Midbrain (tissue), 1 donor: ENCODE data around the gene RAB6A.
"Not testable (repeated sequence)": the region's sequence is repeated elsewhere in the genome, so short reads cannot be mapped to it uniquely, and the experiment has no call there.

Experiments
- DNase-seq: peaks from one replicate; lab custom pipeline; 2025; lab: John Stamatoyannopoulos, UW

Gene RAB6A

DNA sequence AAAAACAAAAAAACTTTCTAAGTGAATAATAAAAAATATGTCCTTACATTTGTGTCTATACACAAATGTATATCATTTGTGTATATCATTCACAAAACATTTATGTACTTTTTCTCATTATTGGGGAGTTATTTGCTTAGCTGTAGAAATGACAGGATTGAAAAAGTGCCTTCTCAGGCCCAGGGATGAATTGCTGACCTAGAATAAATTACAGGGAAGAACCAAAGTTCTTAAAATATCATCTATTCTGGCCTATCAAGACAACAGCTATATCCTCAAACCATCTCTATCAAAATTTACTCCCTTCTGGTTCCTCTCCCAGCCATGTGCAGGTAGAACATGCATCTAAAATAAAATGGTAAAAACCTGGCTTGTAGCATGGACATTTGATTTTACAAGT is 1.9 kb upstream of the RAB6A start:
- DNase-seq: no peak

DNA sequence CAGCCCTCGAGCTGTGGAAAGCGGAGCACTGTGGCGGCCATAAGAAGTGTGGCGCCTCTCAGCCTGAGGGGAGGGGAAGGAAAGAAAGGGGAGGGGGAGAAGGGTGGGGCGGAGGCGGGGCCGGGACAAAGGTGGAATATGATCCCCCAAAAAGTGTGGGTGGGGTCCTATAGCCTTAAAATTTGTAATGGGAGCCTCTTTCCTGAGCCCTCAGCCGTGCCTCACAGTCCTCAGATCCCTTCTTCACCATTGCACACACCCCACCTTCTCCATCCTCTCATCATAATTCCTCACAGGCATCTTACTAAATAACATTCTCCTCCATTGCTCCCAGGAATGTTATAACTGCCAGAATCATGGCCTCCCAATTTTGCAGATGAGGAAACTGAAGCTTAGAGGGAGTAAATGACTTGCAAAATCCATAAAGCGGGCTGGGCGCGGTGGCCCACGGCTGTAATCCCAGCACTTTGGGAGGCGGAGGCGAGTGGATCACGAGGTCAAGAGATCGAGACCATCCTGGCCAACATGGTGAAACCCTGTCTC is 600 bp upstream of the RAB6A start:
- DNase-seq: no peak

- peak; percentile 21 for DNase-seq
Measured at GRCh38 chr11:73760135-73760678, 667 bp downstream of the RAB6A start.

DNA sequence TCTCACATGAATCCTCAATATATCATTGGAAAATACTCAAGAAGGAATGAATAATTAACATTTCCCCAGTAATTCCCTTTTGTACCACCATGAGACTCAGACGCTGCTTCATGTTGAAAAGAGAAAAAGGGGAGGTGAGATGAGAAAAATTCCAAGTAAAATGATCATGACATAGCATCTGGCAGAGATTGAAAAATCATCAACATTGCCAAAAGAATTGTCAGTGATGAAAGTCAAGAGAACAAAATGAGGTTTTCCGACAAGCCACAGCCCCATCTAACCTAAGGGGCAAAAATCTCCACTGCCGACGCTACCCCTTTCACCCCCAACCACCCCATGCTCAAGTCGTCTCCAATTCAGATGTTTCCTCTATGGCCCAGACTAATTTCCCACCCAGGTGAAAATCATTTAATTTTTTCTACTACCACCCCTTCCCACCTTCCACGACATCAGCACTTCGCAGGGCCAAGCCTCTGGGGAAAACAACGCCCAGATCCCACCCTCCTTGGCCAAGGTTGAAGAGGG is 1.2 kb downstream of the RAB6A start:
- peak; percentile 25 for DNase-seq

DNA sequence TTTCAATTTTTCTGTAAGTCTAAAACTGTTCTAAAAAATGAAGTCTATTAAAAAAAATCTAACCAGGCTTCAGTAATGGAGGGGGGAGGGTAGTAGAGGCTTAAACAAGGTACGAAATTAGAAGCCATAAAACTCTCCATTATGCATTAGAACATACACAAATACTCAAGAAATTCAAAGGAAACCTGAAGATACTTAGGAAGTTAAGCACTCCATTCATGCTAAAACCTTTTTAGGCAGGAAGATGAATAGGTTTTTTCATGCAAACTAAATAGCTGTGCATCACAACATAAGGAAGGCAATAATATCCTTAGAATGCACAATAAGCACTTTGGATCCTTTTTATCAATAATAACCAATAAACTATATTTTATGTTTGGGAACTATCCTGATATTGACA is 2.4 kb downstream of the RAB6A start:
- no peak for DNase-seq

- DNase-seq: no peak
Measured at GRCh38 chr11:73757598-73757997, 3.3 kb downstream of the RAB6A start.

DNA sequence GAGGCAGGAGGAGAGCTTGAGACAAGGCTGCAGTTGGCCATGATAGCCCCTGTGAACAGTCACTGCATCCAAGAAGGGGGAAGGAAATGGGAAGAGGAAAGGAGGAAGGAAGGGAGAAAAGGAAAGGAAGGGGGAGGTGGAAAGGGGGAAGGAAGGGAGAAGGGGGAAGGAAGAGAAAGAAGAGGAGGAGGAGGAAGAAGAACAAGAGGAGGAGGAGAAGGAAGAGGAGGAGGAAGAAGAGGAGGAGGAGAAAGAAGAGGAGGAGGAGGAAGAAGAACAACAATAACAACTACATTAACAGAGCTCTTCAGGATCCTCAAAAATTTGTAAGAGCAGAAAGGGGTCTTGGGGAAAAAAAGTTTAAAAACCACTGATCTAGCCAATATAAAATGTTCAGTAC is 5.2 kb downstream of the RAB6A start:
- no peak for DNase-seq

DNA sequence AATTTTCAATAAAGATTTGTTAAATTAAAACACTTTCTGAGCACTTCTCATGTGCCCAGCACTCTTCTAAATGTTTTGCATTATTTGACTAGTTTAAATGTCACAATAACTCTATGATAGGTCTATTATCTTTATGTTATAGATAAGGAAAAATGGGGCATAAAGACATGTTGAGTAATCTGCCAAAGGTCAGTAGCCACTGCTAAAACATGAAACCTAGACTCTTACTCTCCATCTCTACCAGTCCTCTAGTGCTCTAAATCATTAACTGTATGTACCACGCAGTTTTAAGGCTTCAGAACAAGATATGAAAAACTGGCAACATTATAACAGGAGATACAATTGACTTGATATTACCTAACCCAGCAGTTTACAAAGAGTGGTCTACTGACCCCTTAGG is 6.9 kb downstream of the RAB6A start:
- no peak for DNase-seq

GRCh38 chr11:73752903-73753302 is 8.0 kb downstream of the RAB6A start:
- no peak for DNase-seq

DNA sequence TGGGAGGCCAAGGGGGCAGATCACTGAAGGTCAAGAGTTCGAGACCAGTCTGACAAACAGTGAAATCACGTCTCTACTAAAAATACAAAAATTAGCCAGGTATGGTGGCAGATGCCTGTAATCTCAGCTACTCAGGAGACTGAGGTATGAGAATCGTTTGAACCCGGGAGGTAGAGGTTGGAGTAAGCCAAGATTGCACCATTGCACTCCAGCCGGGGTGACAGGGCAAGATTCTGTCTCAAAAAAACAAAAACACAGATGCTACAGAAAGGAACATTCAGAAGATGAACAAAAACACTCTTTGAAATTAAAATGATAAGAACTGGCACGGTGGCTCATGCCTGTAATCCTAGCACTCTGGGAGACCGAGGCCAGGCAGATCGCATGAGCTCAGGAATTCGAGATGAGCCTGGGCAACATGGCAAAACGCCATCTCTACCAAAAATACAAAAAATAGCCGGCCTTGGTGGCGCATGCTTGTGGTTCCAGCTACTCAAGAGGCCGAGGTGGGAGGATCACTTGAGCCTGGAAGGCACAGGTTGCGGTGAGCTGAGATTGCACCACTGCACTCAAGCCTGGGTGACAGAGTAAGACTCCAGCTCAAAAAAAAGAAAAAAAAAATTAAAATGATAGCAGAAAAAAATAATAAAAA is 8.5 kb downstream of the RAB6A start:
- DNase-seq: no peak

GRCh38 chr11:73750862-73751261 is 10.0 kb downstream of the RAB6A start:
- not testable (repeated sequence) for DNase-seq

GRCh38 chr11:73750228-73750627 is 10.6 kb downstream of the RAB6A start:
- no peak for DNase-seq

DNA sequence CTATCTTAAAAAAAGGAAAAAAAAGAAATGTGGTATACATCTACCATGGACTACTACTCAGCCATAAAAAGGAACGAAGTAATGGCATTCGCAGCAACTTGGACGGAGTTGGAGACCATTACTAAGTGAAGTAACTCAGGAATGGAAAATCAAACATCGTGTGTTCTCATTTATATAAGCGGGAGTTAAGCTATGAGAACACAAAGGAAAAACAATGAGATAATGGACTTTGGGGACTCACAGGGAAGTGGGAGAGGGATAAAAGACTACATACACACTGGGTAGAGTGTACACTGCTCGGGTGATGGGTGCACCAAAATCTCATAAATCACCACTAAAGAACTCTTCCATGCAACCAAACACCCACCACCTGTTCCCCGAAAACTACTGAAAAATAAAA is 11.8 kb downstream of the RAB6A start:
- DNase-seq: no peak

DNA sequence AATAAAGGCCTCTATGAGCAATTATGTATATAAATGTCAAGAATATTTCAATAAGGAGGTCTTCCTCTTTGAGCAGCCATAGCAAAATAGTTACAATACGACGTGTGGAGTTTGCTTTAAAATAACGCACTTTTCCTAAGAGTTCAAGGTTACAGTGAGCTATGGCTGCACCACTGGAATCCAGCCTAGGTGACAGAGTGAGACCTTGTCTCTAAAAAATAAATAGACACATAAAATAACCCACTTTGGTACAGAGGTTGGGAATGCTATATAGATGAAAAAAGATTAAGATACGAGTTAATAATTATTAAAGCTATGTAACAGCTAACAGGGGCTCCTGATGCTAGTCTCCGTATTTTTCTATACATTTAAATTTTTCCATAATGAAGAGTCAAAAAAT is 12.6 kb downstream of the RAB6A start:
- no peak for DNase-seq

GRCh38 chr11:73747762-73748161 is 13.1 kb downstream of the RAB6A start:
- no peak for DNase-seq

- DNase-seq: no peak
Measured at GRCh38 chr11:73746701-73747100, 14.2 kb downstream of the RAB6A start.

DNA sequence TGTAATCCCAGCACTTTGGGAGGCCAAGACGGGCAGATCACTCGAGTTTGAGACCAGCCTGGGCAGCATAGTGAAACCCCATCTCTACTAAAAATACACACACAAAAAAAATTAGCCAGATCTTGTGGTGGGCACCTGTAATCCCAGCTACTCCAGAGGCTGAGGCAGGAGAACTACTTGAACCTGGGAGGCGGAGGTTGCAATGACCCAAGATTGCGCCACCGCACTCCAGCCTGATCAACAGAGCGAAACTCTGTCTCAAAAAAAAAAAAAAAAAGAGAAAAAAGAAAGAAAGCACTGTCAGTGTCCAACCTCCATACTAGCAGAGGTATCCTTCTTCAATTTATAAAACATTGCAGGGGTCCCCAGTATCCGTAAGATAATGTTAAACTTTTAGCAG is 17.8 kb downstream of the RAB6A start:
- no peak for DNase-seq

GRCh38 chr11:73735959-73736358 is 24.9 kb downstream of the RAB6A start:
- not testable (repeated sequence) for DNase-seq

DNA sequence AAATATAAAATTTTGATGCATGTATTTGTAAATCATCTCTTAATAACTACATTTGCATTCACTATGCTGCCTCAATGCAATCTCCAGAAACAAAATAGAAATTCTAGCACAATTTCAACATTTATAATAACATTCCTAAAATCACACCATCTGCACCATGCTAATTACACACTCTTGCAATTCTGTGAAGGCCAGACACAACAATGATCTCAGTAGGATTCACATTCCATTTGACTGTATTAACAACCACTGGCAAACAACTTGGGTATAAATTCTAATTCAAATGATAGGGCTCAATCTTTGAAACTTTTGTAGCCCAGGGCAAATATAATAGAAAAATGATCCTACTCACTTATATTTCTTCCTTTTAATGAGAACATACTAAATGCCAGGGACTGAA is 25.9 kb downstream of the RAB6A start:
- DNase-seq: no peak

- DNase-seq: not testable (repeated sequence)
Measured at GRCh38 chr11:73734011-73734410, 26.9 kb downstream of the RAB6A start.

DNA sequence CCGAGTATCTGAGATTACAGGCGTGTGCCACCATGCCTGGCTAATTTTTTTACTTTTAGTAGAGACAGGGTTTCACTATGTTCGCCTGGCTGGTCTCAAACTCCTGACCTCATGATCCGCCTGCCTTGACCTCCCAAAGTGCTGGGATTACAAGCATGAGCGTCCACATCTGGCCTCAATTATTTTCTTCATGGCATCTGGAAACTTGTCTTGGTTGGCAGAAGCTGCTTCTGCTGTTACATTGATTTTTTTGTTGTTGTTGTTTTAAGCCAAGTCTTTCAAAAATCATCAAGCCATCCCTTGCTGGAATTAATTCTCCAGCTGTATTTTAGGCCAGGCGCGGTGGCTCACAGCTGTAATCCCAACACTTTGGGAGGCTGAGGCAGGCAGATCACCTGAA is 27.9 kb downstream of the RAB6A start:
- not testable (repeated sequence) for DNase-seq

GRCh38 chr11:73729594-73730206 is 31.2 kb downstream of the RAB6A start:
- DNase-seq: peak; percentile 31

DNA sequence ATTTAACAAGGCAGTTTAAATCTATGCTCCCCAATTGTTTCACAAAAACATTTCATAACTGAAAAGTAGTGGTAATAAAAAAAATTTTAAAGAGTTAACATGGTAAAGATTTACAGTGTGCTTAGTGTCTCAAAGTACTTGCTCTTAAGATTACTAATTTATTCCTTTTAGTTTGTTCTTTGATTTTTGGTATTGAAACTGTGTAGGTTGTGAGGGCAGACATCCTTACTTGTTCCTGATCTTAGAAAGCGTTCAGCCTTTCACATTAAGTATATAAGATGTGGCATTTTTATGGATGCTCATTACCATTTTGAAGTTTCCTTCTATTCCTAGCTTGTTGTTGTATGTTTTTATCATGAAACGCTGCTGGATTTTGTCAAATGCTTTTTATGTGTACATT is 32.9 kb downstream of the RAB6A start:
- DNase-seq: no peak
